Chondrocyte (in vitro differentiated cells): ENCODE measurements around the gene GABPB1. TPM values are rescaled to one million over a fixed set of nuclear protein-coding genes. Genes with fewer than 3 reads are reported as not detected.

Source experiments
- DNase-seq: peaks from one replicate; pipeline ENCODE4 v3.0.0; 2021; ENCODE audit warnings: mixed read lengths, low spot score
- H3K27ac Mint-ChIP-seq: one replicate; pipeline ENCODE4 v1.8.0; 2021; ENCODE audit warnings: mild to moderate bottlenecking, moderate library complexity, mixed read lengths; ENCODE audit not compliant: unreplicated experiment
- H3K27me3 Mint-ChIP-seq: 2 replicates; pipeline ENCODE4 v1.8.0; 2021; ENCODE audit warnings: low read depth, mixed read lengths
- H3K36me3 Mint-ChIP-seq: 2 replicates; pipeline ENCODE4 v1.8.0; 2021; ENCODE audit warnings: low read depth, mixed read lengths
- H3K4me1 Mint-ChIP-seq: 2 replicates; pipeline ENCODE4 v1.8.0; 2021; ENCODE audit warnings: low read depth, mild to moderate bottlenecking, mixed read lengths
- H3K4me3 Mint-ChIP-seq: one replicate; pipeline ENCODE4 v1.8.0; 2021; ENCODE audit warnings: mild to moderate bottlenecking, moderate library complexity, mixed read lengths; ENCODE audit not compliant: unreplicated experiment
- H3K9me3 Mint-ChIP-seq: 2 replicates; pipeline ENCODE4 v1.8.0; 2021; ENCODE audit warnings: low read depth, mixed read lengths
- CTCF ChIP-seq: fragments of 200-600 bp; sonication (generic); IDR thresholded peaks from 2 replicates; pipeline ENCODE4 v1.5.0; 2021; ENCODE audit warnings: antibody characterized with exemption, mild to moderate bottlenecking, moderate library complexity
- total RNA-seq: library from RNA; stranded (reverse); gene quantifications from 3 replicates; pipeline ENCODE4 v1.2.1, GENCODE V29; 2021

Gene GABPB1
- total RNA-seq, 1 donor from 2014 or later = 18.1 TPM

GRCh38 chr15:50278496-50278895 lies 76.5 kb downstream of the GABPB1 start:
- no peaks in the 10 kb centered on the region for H3K27me3 Mint-ChIP-seq
- H3K4me3 Mint-ChIP-seq = no peak overlapping the region
- H3K36me3 Mint-ChIP-seq = no peaks in the 10 kb centered on the region
- no peak for TF ChIP-seq CTCF
- H3K4me1 Mint-ChIP-seq = peaks cover 27% of the 10 kb centered on the region
- H3K27ac Mint-ChIP-seq = peak overlapping the region; percentile 4
- no peaks in the 10 kb centered on the region for H3K9me3 Mint-ChIP-seq
- DNase-seq = no peak

- peak overlapping the region; percentile 86 for H3K27ac Mint-ChIP-seq
- H3K4me3 Mint-ChIP-seq = no peak overlapping the region
- H3K9me3 Mint-ChIP-seq = no peaks in the 10 kb centered on the region
- no peaks in the 10 kb centered on the region for H3K36me3 Mint-ChIP-seq
- H3K4me1 Mint-ChIP-seq = peaks cover 27% of the 10 kb centered on the region
- no peak for TF ChIP-seq CTCF
- DNase-seq = no peak
- no peaks in the 10 kb centered on the region for H3K27me3 Mint-ChIP-seq
Observed at GRCh38 chr15:50277370-50277769, 77.6 kb downstream of the GABPB1 start.

- H3K4me3 Mint-ChIP-seq = no peak overlapping the region
- no peaks in the 10 kb centered on the region for H3K36me3 Mint-ChIP-seq
- H3K4me1 Mint-ChIP-seq = peaks cover 27% of the 10 kb centered on the region
- no peaks in the 10 kb centered on the region for H3K9me3 Mint-ChIP-seq
- TF ChIP-seq CTCF = no peak
- DNase-seq = no peak
- no peaks in the 10 kb centered on the region for H3K27me3 Mint-ChIP-seq
- no peak overlapping the region for H3K27ac Mint-ChIP-seq
Observed at GRCh38 chr15:50275908-50276307, 79.1 kb downstream of the GABPB1 start.

- H3K4me3 Mint-ChIP-seq = no peak overlapping the region
- H3K4me1 Mint-ChIP-seq = peaks cover 27% of the 10 kb centered on the region
- DNase-seq = no peak
- no peak for TF ChIP-seq CTCF
- no peak overlapping the region for H3K27ac Mint-ChIP-seq
- H3K36me3 Mint-ChIP-seq = no peaks in the 10 kb centered on the region
- no peaks in the 10 kb centered on the region for H3K27me3 Mint-ChIP-seq
- H3K9me3 Mint-ChIP-seq = no peaks in the 10 kb centered on the region
Observed at GRCh38 chr15:50275091-50275490, 79.9 kb downstream of the GABPB1 start.

GRCh38 chr15:50267577-50267976 lies 87.4 kb downstream of the GABPB1 start:
- Mint-ChIP-seq H3K4me3 (no peak overlapping the region), H3K36me3 (peaks cover 3% of the 10 kb centered on the region)
- no peak for TF ChIP-seq CTCF

More at GRCh38 chr15:50267577-50267976, 87.4 kb downstream of the GABPB1 start:
- Mint-ChIP-seq H3K27me3 (peaks cover 8% of the 10 kb centered on the region), H3K27ac (no peak overlapping the region), H3K9me3 (no peaks in the 10 kb centered on the region), H3K4me1 (no peaks in the 10 kb centered on the region)
- no peak for DNase-seq
